Activated CD4-positive, alpha-beta T cell treated with anti-CD3 and anti-CD28 coated beads, Interleukin-2, Interleukin-6, amounts not matched to agents 100 ng/mL and 50 ng/mL, durations not matched to agents 16 hours and 8 hours (primary cell): ENCODE measurements around the gene USP24.

ENCODE experiments used
- DNase-seq: peaks from one replicate; pipeline ENCODE4 v3.0.0-alpha.2; 2020

Gene USP24

GRCh38 chr1:55095095-55095494 is 120.1 kb downstream of the USP24 start:
- no peak for DNase-seq

- no peak for DNase-seq
Measured at GRCh38 chr1:55092475-55092874, 122.7 kb downstream of the USP24 start.

- DNase-seq = no peak
Measured at GRCh38 chr1:55089683-55090082, 125.5 kb downstream of the USP24 start.

- DNase-seq = peak; percentile 22
Measured at GRCh38 chr1:55088413-55088812, 126.8 kb downstream of the USP24 start.

- no peak for DNase-seq
Measured at GRCh38 chr1:55087439-55087838, 127.7 kb downstream of the USP24 start.

- no peak for DNase-seq
Measured at GRCh38 chr1:55084257-55084656, 130.9 kb downstream of the USP24 start.

GRCh38 chr1:55081905-55082296 is 133.3 kb downstream of the USP24 start:
- no peak for DNase-seq

- DNase-seq = no peak
Measured at GRCh38 chr1:55081188-55081904, 133.8 kb downstream of the USP24 start.

GRCh38 chr1:55079651-55080050 is 135.5 kb downstream of the USP24 start:
- no peak for DNase-seq

- no peak for DNase-seq
Measured at GRCh38 chr1:55078470-55078869, 136.7 kb downstream of the USP24 start.

- no peak for DNase-seq
Measured at GRCh38 chr1:55076356-55076755, 138.8 kb downstream of the USP24 start.

GRCh38 chr1:55074455-55074854 is 140.7 kb downstream of the USP24 start:
- no peak for DNase-seq

- peak; percentile 66 for DNase-seq
Measured at GRCh38 chr1:55073187-55073916, 141.8 kb downstream of the USP24 start.

- peak; percentile 19 for DNase-seq
Measured at GRCh38 chr1:55071477-55071876, 143.7 kb downstream of the USP24 start.

GRCh38 chr1:55070293-55071164 is 144.6 kb downstream of the USP24 start:
- no peak for DNase-seq

- DNase-seq = no peak
Measured at GRCh38 chr1:55069280-55069679, 145.9 kb downstream of the USP24 start.

GRCh38 chr1:55068638-55069037 is 146.5 kb downstream of the USP24 start:
- no peak for DNase-seq

- DNase-seq = no peak
Measured at GRCh38 chr1:55067914-55068313, 147.2 kb downstream of the USP24 start.

- DNase-seq = no peak
Measured at GRCh38 chr1:55067022-55067778, 148.0 kb downstream of the USP24 start.

GRCh38 chr1:55065648-55066047 is 149.5 kb downstream of the USP24 start:
- DNase-seq = no peak

GRCh38 chr1:55064861-55065263 is 150.3 kb downstream of the USP24 start:
- DNase-seq = no peak

GRCh38 chr1:55064071-55064581 is 151.0 kb downstream of the USP24 start:
- peak; percentile 27 for DNase-seq

GRCh38 chr1:55063577-55063942 is 151.6 kb downstream of the USP24 start:
- no peak for DNase-seq
